ENCODE data around the gene DENND5A.

The DENND5A gene

GRCh38 chr11:9206496-9206895 lies 58.7 kb downstream of the DENND5A start:
- ChIA-PET CTCF (no interaction called here), POLR2A (no interaction called here)
- TF ChIP-seq LEF1 (IDR thresholded peaks at IDR 0.05; ENCODE audit: borderline replicate concordance), result no peak
- no peak for TF ChIP-seq ZNF384 (IDR thresholded peaks at IDR 0.05)
- no peak for TF ChIP-seq HDGF (IDR thresholded peaks at IDR 0.05; ENCODE audit: borderline replicate concordance)
- no peak for TF ChIP-seq ELF4 (IDR thresholded peaks at IDR 0.05)
- no peak for TF ChIP-seq TARDBP (IDR thresholded peaks at IDR 0.05)
- TF ChIP-seq FOXA1 (IDR thresholded peaks at IDR 0.05), result no peak
- TF ChIP-seq L3MBTL2 (conservative IDR thresholded peaks at IDR 0.05), result no peak
- TF ChIP-seq CTBP1 (IDR thresholded peaks at IDR 0.05; ENCODE audit: borderline replicate concordance), result no peak
- TF ChIP-seq FOXM1 (IDR thresholded peaks at IDR 0.05; ENCODE audit: borderline replicate concordance), result no peak
- TF ChIP-seq PKNOX1 (IDR thresholded peaks at IDR 0.05), result no peak
- no peak for TF ChIP-seq BHLHE40 (IDR thresholded peaks at IDR 0.05; ENCODE audit: borderline replicate concordance)
- no peak for TF ChIP-seq NFRKB (IDR thresholded peaks at IDR 0.05)
- TF ChIP-seq SP1 (IDR thresholded peaks at IDR 0.05), result no peak
- TF ChIP-seq FOXK2 (IDR thresholded peaks at IDR 0.05), result no peak
- TF ChIP-seq ARNT (IDR thresholded peaks at IDR 0.05), result no peak
- no peak for TF ChIP-seq SUZ12 (IDR thresholded peaks at IDR 0.05)
- DNase-seq (ENCODE audit: extremely low spot score), result no peak

- CTCF ChIA-PET, result no interaction called here
- DNase-seq (ENCODE audit: extremely low spot score), result no peak
Observed at GRCh38 chr11:9203691-9204311, 61.3 kb downstream of the DENND5A start.

GRCh38 chr11:9201372-9202162 lies 63.6 kb downstream of the DENND5A start:
- no peak for TF ChIP-seq HDGF (IDR thresholded peaks at IDR 0.05; ENCODE audit: borderline replicate concordance)
- no peak for TF ChIP-seq ARNT (IDR thresholded peaks at IDR 0.05)
- no peak for TF ChIP-seq FOXK2 (IDR thresholded peaks at IDR 0.05)
- no peak for TF ChIP-seq CTBP1 (IDR thresholded peaks at IDR 0.05; ENCODE audit: borderline replicate concordance)
- TF ChIP-seq NFRKB (IDR thresholded peaks at IDR 0.05), result no peak
- no peak for TF ChIP-seq PKNOX1 (IDR thresholded peaks at IDR 0.05)
- no peak for TF ChIP-seq SP1 (IDR thresholded peaks at IDR 0.05)
- TF ChIP-seq BHLHE40 (IDR thresholded peaks at IDR 0.05; ENCODE audit: borderline replicate concordance), result no peak
- no peak for TF ChIP-seq LEF1 (IDR thresholded peaks at IDR 0.05; ENCODE audit: borderline replicate concordance)
- no peak for TF ChIP-seq SUZ12 (IDR thresholded peaks at IDR 0.05)
- no peak for TF ChIP-seq ELF4 (IDR thresholded peaks at IDR 0.05)
- no peak for TF ChIP-seq FOXM1 (IDR thresholded peaks at IDR 0.05; ENCODE audit: borderline replicate concordance)
- TF ChIP-seq FOXA1 (IDR thresholded peaks at IDR 0.05), result no peak
- CTCF ChIA-PET, result interaction anchor here (0.6 kb wide), 1 partner anchor 141 kb away, joined by 3 read pairs; no protein-coding TSS in a partner anchor
- DNase-seq (ENCODE audit: extremely low spot score), result no peak
- POLR2A ChIA-PET, result no interaction called here

More at GRCh38 chr11:9203691-9204311, 61.3 kb downstream of the DENND5A start:
- POLR2A ChIA-PET, result interaction anchor here (0.6 kb wide), 1 partner anchor 369 kb away, joined by 3 read pairs; the partner anchor contains the start of gene WEE1
- no peak for TF ChIP-seq SUZ12 (IDR thresholded peaks at IDR 0.05)
- no peak for TF ChIP-seq FOXM1 (IDR thresholded peaks at IDR 0.05; ENCODE audit: borderline replicate concordance)
- no peak for TF ChIP-seq ARNT (IDR thresholded peaks at IDR 0.05)
- TF ChIP-seq FOXK2 (IDR thresholded peaks at IDR 0.05), result no peak
- TF ChIP-seq LEF1 (IDR thresholded peaks at IDR 0.05; ENCODE audit: borderline replicate concordance), result no peak
- no peak for TF ChIP-seq FOXA1 (IDR thresholded peaks at IDR 0.05)
- no peak for TF ChIP-seq NFRKB (IDR thresholded peaks at IDR 0.05)
- TF ChIP-seq TARDBP (IDR thresholded peaks at IDR 0.05), result no peak
- TF ChIP-seq BHLHE40 (IDR thresholded peaks at IDR 0.05; ENCODE audit: borderline replicate concordance), result no peak
- TF ChIP-seq L3MBTL2 (conservative IDR thresholded peaks at IDR 0.05), result no peak
- no peak for TF ChIP-seq SP1 (IDR thresholded peaks at IDR 0.05)
- TF ChIP-seq ZNF384 (IDR thresholded peaks at IDR 0.05), result no peak
- TF ChIP-seq ELF4 (IDR thresholded peaks at IDR 0.05), result no peak
- TF ChIP-seq CTBP1 (IDR thresholded peaks at IDR 0.05; ENCODE audit: borderline replicate concordance), result no peak
- no peak for TF ChIP-seq HDGF (IDR thresholded peaks at IDR 0.05; ENCODE audit: borderline replicate concordance)
- no peak for TF ChIP-seq PKNOX1 (IDR thresholded peaks at IDR 0.05)

GRCh38 chr11:9200471-9200870 lies 64.7 kb downstream of the DENND5A start:
- ChIA-PET CTCF (no interaction called here), POLR2A (no interaction called here)
- TF ChIP-seq SP1 (IDR thresholded peaks at IDR 0.05), result no peak
- TF ChIP-seq HDGF (IDR thresholded peaks at IDR 0.05; ENCODE audit: borderline replicate concordance), result no peak
- TF ChIP-seq SUZ12 (IDR thresholded peaks at IDR 0.05), result no peak
- TF ChIP-seq CTBP1 (IDR thresholded peaks at IDR 0.05; ENCODE audit: borderline replicate concordance), result no peak
- TF ChIP-seq FOXK2 (IDR thresholded peaks at IDR 0.05), result no peak
- no peak for TF ChIP-seq FOXM1 (IDR thresholded peaks at IDR 0.05; ENCODE audit: borderline replicate concordance)
- no peak for TF ChIP-seq ZNF384 (IDR thresholded peaks at IDR 0.05)
- TF ChIP-seq NFRKB (IDR thresholded peaks at IDR 0.05), result no peak
- TF ChIP-seq TARDBP (IDR thresholded peaks at IDR 0.05), result no peak
- no peak for TF ChIP-seq LEF1 (IDR thresholded peaks at IDR 0.05; ENCODE audit: borderline replicate concordance)
- no peak for TF ChIP-seq ARNT (IDR thresholded peaks at IDR 0.05)
- no peak for TF ChIP-seq FOXA1 (IDR thresholded peaks at IDR 0.05)
- no peak for TF ChIP-seq ELF4 (IDR thresholded peaks at IDR 0.05)
- no peak for TF ChIP-seq BHLHE40 (IDR thresholded peaks at IDR 0.05; ENCODE audit: borderline replicate concordance)
- TF ChIP-seq PKNOX1 (IDR thresholded peaks at IDR 0.05), result no peak
- DNase-seq (ENCODE audit: extremely low spot score), result no peak

Measured in HEK293T (cell line).